Activated T-helper 1 cell treated with anti-CD3 and anti-CD28 coated beads, Interleukin-12 subunit alpha, Interleukin-12 subunit beta, Interleukin-2, Interleukin-4 antibody, amounts not matched to agents 30 ng/mL and 10 ng/mL and 1 ng/mL, durations not matched to agents 14 hours and 24 hours and 36 hours (primary cell): ENCODE measurements around the gene BOLA3. TPM values are rescaled to one million over a fixed set of nuclear protein-coding genes. Genes with fewer than 3 reads are reported as not detected.
"Not testable (repeated sequence)": the region's sequence is repeated elsewhere in the genome, so short reads cannot be mapped to it uniquely, and the experiment has no call there.

Experiments
- DNase-seq: peaks from one replicate; pipeline ENCODE4 v3.0.0; 2021; ENCODE audit warnings: low spot score
- H3K27ac Mint-ChIP-seq: one replicate; pipeline ENCODE4 v1.8.0; 2021; ENCODE audit warnings: mild to moderate bottlenecking, mixed read lengths
- H3K27me3 Mint-ChIP-seq: one replicate; pipeline ENCODE4 v1.8.0; 2022; ENCODE audit warnings: mild to moderate bottlenecking, moderate library complexity, mixed read lengths; ENCODE audit not compliant: insufficient read depth
- H3K36me3 Mint-ChIP-seq: one replicate; pipeline ENCODE4 v1.8.0; 2021; ENCODE audit warnings: low read depth, mixed read lengths
- H3K4me1 Mint-ChIP-seq: one replicate; pipeline ENCODE4 v1.8.0; 2021; ENCODE audit warnings: low read depth, mixed read lengths
- H3K4me3 Mint-ChIP-seq: one replicate; pipeline ENCODE4 v1.8.0; 2021; ENCODE audit warnings: mild to moderate bottlenecking, moderate library complexity, mixed read lengths
- H3K9me3 Mint-ChIP-seq: one replicate; pipeline ENCODE4 v1.8.0; 2021; ENCODE audit warnings: mixed read lengths
- intact Hi-C: fragments of 100-400 bp; cut with micrococcal nuclease; formaldehyde crosslinking; loops from one replicate; pipeline ENCODE4 v1.15.1; 2024
- total RNA-seq: library from RNA; stranded (reverse); gene quantifications from 2 replicates; pipeline ENCODE4 v1.2.3, GENCODE V29; 2022

BOLA3 gene
- total RNA-seq: 94.2 and 98.2 TPM in 2 replicates

- H3K9me3 Mint-ChIP-seq: no peaks in the 10 kb centered on the region
- peak; percentile 82 for DNase-seq
- H3K4me1 Mint-ChIP-seq: peaks cover under 1% of the 10 kb centered on the region
- H3K27me3 Mint-ChIP-seq: no peaks in the 10 kb centered on the region
- intact Hi-C loops: loop anchor here (1.0 to 10.0 kb wide), 14 partner anchors 28 to 411 kb away; partner anchors contain the start of genes DGUOK, MOB1A, MTHFD2 and STAMBP
- H3K4me3 Mint-ChIP-seq: no peak within 1 kb of the TSS
- H3K36me3 Mint-ChIP-seq: peaks cover 10% of the 10 kb centered on the region
- H3K27ac Mint-ChIP-seq: no peak within 1 kb of the TSS
Observed at GRCh38 chr2:74147727-74148456, at the start of gene BOLA3. BOLA3 (minus strand) TSS chr2:74147912; CDS start chr2:74147874, 38 bp downstream.

GRCh38 chr2:74197049-74197448, 49.3 kb upstream of the BOLA3 start:
- Mint-ChIP-seq H3K9me3 (no peaks in the 10 kb centered on the region), H3K36me3 (peaks cover 25% of the 10 kb centered on the region), H3K27me3 (no peaks in the 10 kb centered on the region), H3K4me3 (peak overlapping the region; percentile 10), H3K27ac (peak overlapping the region; percentile 61), H3K4me1 (peaks cover 57% of the 10 kb centered on the region)
- intact Hi-C loops: loop anchor here (5.0 kb wide), 1 partner anchor 210 kb away; no protein-coding TSS in a partner anchor
- DNase-seq: no peak

DNA sequence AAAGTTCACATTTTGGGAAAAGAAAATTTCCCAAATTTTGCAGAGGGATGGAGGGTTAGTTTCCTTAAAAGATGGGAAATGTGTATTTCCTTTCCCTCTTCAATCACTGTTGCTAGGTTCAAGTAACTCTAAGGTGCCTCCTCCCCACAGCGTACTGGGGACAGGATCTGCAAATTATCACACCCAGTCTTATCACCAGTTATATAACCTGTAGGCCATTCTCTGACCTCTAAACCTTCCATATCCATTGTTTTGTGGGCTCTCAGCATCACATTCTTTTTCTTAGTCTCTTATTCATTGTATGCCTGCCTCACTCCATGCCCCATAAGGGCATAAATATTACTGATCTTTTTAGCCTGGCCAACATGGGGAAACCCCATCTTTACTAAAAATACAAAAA, 47.1 kb upstream of the BOLA3 start:
- Mint-ChIP-seq H3K36me3 (peaks cover 11% of the 10 kb centered on the region), H3K4me1 (peaks cover 43% of the 10 kb centered on the region), H3K9me3 (no peaks in the 10 kb centered on the region), H3K27me3 (no peaks in the 10 kb centered on the region), H3K4me3 (no peak overlapping the region), H3K27ac (no peak overlapping the region)
- DNase-seq: no peak
- intact Hi-C loops: loop anchor here (5.0 kb wide), 1 partner anchor 207 kb away; no protein-coding TSS in a partner anchor

DNA sequence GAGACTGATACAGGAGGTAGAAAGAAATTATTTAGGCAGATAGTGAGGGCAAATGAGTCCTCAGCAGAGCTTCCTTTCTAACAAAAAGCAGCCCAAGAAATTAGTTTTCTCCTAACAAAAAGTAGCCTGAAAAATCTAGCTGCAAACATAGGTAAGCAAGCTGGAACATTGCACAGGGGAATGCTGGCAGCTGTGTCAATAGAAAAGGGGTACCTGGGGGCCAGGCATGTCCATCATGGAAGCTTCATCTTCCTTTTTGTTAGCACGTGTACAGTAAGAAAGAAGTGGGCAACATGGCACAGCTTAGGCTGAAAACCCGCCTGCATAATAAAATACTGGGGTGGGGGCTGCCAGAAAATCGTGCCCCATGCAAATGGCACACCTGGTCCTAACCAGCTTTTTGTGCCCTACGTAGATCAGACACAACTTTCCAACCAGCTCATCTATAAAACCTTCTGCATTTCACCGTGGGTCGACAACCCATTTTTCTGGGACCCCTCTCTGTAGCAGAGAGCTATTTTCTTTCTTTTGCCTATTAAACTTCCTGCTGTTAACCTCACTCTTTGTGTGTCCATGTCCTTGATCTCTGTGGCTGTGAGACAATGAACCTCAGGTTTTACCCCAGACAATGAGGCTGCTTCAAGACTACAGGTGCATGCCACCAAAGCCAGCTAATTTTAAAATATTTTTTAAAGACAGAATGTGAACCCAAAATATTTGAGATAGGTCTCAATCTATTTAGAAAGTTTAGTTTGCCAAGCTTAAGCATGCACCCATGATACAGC, 44.1 kb upstream of the BOLA3 start:
- Mint-ChIP-seq H3K36me3 (no peaks in the 10 kb centered on the region), H3K4me3 (no peak overlapping the region), H3K27me3 (no peaks in the 10 kb centered on the region), H3K9me3 (no peaks in the 10 kb centered on the region), H3K4me1 (peaks cover 39% of the 10 kb centered on the region), H3K27ac (no peak overlapping the region)
- intact Hi-C loops: no loop called here
- no peak for DNase-seq

- Mint-ChIP-seq H3K9me3 (peaks cover 5% of the 10 kb centered on the region), H3K27me3 (no peaks in the 10 kb centered on the region), H3K36me3 (peaks cover 1% of the 10 kb centered on the region), H3K4me3 (no peak overlapping the region), H3K4me1 (peaks cover 65% of the 10 kb centered on the region), H3K27ac (no peak overlapping the region)
- intact Hi-C loops: loop anchor here (10.0 kb wide), 1 partner anchor 646 kb away; the partner anchor contains the start of gene HK2
- DNase-seq: no peak
Observed at GRCh38 chr2:74188696-74189095, 41.0 kb upstream of the BOLA3 start.

DNA sequence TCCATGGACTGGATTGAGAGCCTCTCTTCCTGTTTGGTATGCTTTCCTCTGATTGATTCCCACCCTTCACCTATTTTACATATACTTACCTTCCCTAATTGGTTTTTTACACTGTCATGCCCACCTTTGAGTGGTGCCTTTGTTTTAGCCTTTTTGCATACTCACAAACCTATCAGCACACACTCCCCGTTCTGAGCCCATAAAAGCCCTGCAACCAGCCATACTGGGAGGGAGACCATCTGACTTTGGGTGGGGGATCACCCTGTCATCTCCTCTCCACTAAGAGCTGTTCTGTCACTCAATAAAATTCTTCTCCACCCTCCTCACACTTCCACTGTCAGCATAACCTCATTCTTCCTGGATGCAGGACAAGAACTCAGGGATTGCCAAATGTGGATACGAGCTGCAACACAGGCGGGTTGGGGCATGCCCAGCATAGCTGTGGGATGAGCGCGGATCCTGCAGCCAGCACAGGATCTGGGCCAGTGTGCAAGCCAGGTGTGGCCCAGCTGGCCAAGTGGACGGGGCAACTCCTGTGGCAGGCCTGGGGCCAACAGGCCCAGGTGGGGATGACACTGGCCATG, 40.4 kb upstream of the BOLA3 start:
- no peak overlapping the region for H3K27ac Mint-ChIP-seq
- H3K4me3 Mint-ChIP-seq: no peak overlapping the region
- no peaks in the 10 kb centered on the region for H3K27me3 Mint-ChIP-seq
- H3K4me1 Mint-ChIP-seq: peaks cover 67% of the 10 kb centered on the region
- no peak for DNase-seq
- H3K9me3 Mint-ChIP-seq: peaks cover 5% of the 10 kb centered on the region
- H3K36me3 Mint-ChIP-seq: peaks cover 1% of the 10 kb centered on the region
- intact Hi-C loops: loop anchor here (10.0 kb wide), 1 partner anchor 647 kb away; the partner anchor contains the start of gene HK2

DNA sequence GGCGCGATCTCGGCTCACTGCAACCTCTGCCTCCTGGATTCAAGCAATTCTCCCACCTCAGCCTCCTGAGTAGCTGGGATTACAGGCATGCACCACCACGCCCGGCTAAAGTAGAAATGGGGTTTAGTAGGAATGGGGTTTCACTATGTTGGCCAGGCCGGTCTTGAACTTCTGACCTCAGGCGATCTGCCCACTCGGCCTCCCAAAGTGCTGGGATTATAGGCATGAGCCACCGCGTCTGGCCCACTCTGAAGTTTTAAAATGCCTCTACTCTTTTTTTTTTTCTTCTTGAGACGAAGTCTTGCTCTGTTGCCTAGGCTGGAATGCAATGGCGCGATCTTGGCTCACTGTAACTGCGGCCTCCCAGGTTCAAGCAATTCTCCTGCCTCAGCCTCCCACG, 39.0 kb upstream of the BOLA3 start:
- H3K36me3 Mint-ChIP-seq, H3K27me3 Mint-ChIP-seq, H3K9me3 Mint-ChIP-seq, DNase-seq: not testable (repeated sequence)
- Mint-ChIP-seq H3K27ac (peak overlapping the region; percentile 97), H3K4me1 (peaks cover 59% of the 10 kb centered on the region), H3K4me3 (peak overlapping the region; percentile 15)
- intact Hi-C loops: loop anchor here (1.0 to 10.0 kb wide), 3 partner anchors 8 to 648 kb away; partner anchors contain the start of genes HK2, MOB1A and MTHFD2

- H3K4me1 Mint-ChIP-seq: peaks cover 63% of the 10 kb centered on the region
- intact Hi-C loops: loop anchor here (1.0 to 10.0 kb wide), 3 partner anchors 8 to 649 kb away; partner anchors contain the start of genes HK2, MOB1A and MTHFD2
- H3K36me3 Mint-ChIP-seq: peaks cover 1% of the 10 kb centered on the region
- DNase-seq: peak; percentile 77
- no peaks in the 10 kb centered on the region for H3K27me3 Mint-ChIP-seq
- peak overlapping the region; percentile 58 for H3K4me3 Mint-ChIP-seq
- H3K27ac Mint-ChIP-seq: peak overlapping the region; percentile 97
- H3K9me3 Mint-ChIP-seq: peaks cover 5% of the 10 kb centered on the region
Observed at GRCh38 chr2:74186038-74186437, 38.3 kb upstream of the BOLA3 start.

DNA sequence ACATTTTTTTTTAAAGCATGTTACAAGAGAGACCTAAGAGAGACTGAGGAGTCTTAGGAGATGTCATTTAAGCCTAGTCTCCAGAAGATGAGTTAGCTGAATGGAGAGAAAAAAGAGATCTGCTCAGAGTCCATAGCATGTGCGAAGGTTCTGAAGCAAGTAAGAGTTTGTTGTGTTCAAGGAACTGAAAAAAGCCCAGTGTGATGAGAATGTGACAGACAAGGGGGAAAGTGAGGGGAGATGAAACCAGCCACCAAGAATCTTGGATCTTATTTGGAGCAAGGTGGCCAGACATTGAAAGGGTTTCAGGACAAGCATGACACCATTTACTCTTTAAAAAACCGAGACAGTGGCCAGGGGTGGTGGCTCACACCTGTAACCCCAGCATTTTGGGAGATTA, 36.2 kb upstream of the BOLA3 start:
- Mint-ChIP-seq H3K4me3 (no peak overlapping the region), H3K4me1 (peaks cover 51% of the 10 kb centered on the region), H3K36me3 (peaks cover 1% of the 10 kb centered on the region), H3K27ac (peak overlapping the region; percentile 67), H3K9me3 (peaks cover 5% of the 10 kb centered on the region), H3K27me3 (no peaks in the 10 kb centered on the region)
- intact Hi-C loops: loop anchor here (10.0 kb wide), 1 partner anchor 651 kb away; the partner anchor contains the start of gene HK2
- no peak for DNase-seq

DNA sequence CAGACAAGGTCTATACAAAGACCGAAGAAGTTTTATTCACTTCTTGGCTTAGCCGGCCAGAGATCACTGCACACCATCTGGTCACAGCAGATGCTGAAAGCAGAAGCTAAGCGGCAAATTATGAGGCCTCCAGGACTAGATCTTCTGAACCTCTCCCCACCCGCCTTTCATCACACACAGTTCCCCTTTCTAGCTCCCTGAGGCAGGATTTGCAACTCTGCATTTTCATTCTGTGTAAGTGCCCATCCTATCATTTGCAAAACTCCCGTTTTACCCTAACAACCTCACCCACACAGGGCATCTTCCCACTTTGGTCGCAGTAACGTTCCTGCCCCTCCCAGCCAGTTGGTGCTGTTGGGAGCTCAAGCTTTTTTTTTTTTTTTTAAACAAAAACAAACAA, 34.0 kb upstream of the BOLA3 start:
- H3K27ac Mint-ChIP-seq: peak overlapping the region; percentile 84
- H3K4me3 Mint-ChIP-seq: peak overlapping the region; percentile 32
- H3K9me3 Mint-ChIP-seq: peaks cover 5% of the 10 kb centered on the region
- H3K4me1 Mint-ChIP-seq: peaks cover 45% of the 10 kb centered on the region
- intact Hi-C loops: loop anchor here (10.0 kb wide), 1 partner anchor 653 kb away; the partner anchor contains the start of gene HK2
- DNase-seq: no peak
- H3K36me3 Mint-ChIP-seq: peaks cover 6% of the 10 kb centered on the region
- no peaks in the 10 kb centered on the region for H3K27me3 Mint-ChIP-seq

GRCh38 chr2:74179063-74179865, 31.6 kb upstream of the BOLA3 start:
- H3K27ac Mint-ChIP-seq: peak overlapping the region; percentile 85
- intact Hi-C loops: loop anchor here (1.0 to 2.0 kb wide), 2 partner anchors 276 to 475 kb away; partner anchors contain the start of genes INO80B and SEMA4F
- no peak for DNase-seq

More at GRCh38 chr2:74179063-74179865, 31.6 kb upstream of the BOLA3 start:
- Mint-ChIP-seq H3K4me1 (peaks cover 47% of the 10 kb centered on the region), H3K9me3 (peaks cover under 1% of the 10 kb centered on the region), H3K4me3 (peak overlapping the region; percentile 88), H3K27me3 (no peaks in the 10 kb centered on the region), H3K36me3 (peaks cover 20% of the 10 kb centered on the region)
